ENCODE data around the gene PLD4. TPM values are rescaled to one million over a fixed set of nuclear protein-coding genes. Genes with fewer than 3 reads are reported as not detected.
A peak's percentile ranks its signal among the peaks of the same experiment; 100 is the strongest.

The PLD4 gene
- total and polyA plus RNA-seq, 2 of the 8 experiments (the other 6 are each of a cell fraction or from before 2014, with no cell fraction given) = 0.05 TPM; not detected in 1

- H3K4me1 ChIP-seq (replicated peaks in 1 of 4; ENCODE audit: control insufficient read depth in 3 of 4, insufficient read depth in 4 of 4, low read length in 3 of 4) = peaks cover 0 to 6% (median 0%) of the 10 kb centered on the region in 4 experiments; a peak in 5 of 7 replicates
- H2BK20ac ChIP-seq (ENCODE audit: low read length) = no peak overlapping the region
- no peak overlapping the region for H3K14ac ChIP-seq (ENCODE audit: insufficient read length)
- H4K20me1 ChIP-seq (replicated peaks in 1 of 2; ENCODE audit: control insufficient read depth in 1 of 2, insufficient read depth in 2 of 2, low read length in 2 of 2) = peaks cover 0 to 2% of the 10 kb centered on the region in 2 experiments
- DNase-seq (ENCODE audit: low read depth in 1 of 2, low spot score in 2 of 2) (no peak), FAIRE-seq (no peak)
- H2AFZ ChIP-seq (ENCODE audit: low read length) = no peak overlapping the region
- no peak overlapping the region for H3K4me2 ChIP-seq (ENCODE audit: insufficient read depth in 1 of 2, low read depth in 2 of 2, low read length in 2 of 2)
- no peak overlapping the region for H3K23ac ChIP-seq (ENCODE audit: insufficient read length)
- H3K23me2 ChIP-seq (ENCODE audit: low read depth, low read length) = no peaks in the 10 kb centered on the region; the same call in 1 of the 2 replicates
- 92% methylated on average over 21 of the region's 21 CpGs; no CpG with 5 or more reads in 1 of the 2 experiments for WGBS, 2 experiments (ENCODE audit: extremely low coverage in 1 of 2, insufficient coverage in 1 of 2, insufficient read length in 1 of 2, insufficient replicate concordance in 2 of 2, low coverage in 1 of 2, low lambda C conversion rate in 2 of 2, missing lambda C conversion rate in 1 of 2)
- H3K9me3 ChIP-seq (ENCODE audit: insufficient read depth in 2 of 2, low read depth in 1 of 2, low read length in 1 of 2) = no peaks in the 10 kb centered on the region; a peak in 1 of 4 replicates
- no peak overlapping the region for H2BK15ac ChIP-seq (ENCODE audit: low read length)
- ChIA-PET POLR2A (ENCODE audit: partially characterized antibody) (interaction anchor here (0.6 to 0.8 kb wide), 2 partner anchors 10 to 471 kb away, joined by 3 read pairs; no protein-coding TSS in a partner anchor), CTCF (ENCODE audit: partially characterized antibody) (interaction anchor here (1.0 to 2.2 kb wide), 7 partner anchors 10 to 139 kb away, joined by 3 to 8 read pairs (median 3); partner anchors contain the start of gene GPR132)
- peaks cover 8 to 24% (median 18%) of the 10 kb centered on the region in 4 experiments for H3K27me3 ChIP-seq (replicated peaks in 1 of 4; ENCODE audit: control insufficient read depth in 3 of 4, extremely low read depth in 1 of 4, insufficient read depth in 3 of 4, low read length in 3 of 4)
- H3K79me1 ChIP-seq (ENCODE audit: low read depth, low read length) = no peaks in the 10 kb centered on the region
- no peak overlapping the region for H3K56ac ChIP-seq (replicated peaks; ENCODE audit: insufficient read length, low read depth, low read length)
- no peak overlapping the region for H2BK120ac ChIP-seq (replicated peaks; ENCODE audit: low read depth, low read length)
- no peak overlapping the region for H2BK12ac ChIP-seq (ENCODE audit: low read depth, low read length)
- H3K4ac ChIP-seq (replicated peaks; ENCODE audit: insufficient read length, low read depth, low read length) = no peak overlapping the region
- no peak overlapping the region for H3K4me3 ChIP-seq (ENCODE audit: extremely low read depth in 1 of 4, insufficient read depth in 2 of 4, low read depth in 3 of 4, low read length in 4 of 4)
- no peak overlapping the region for H4K5ac ChIP-seq (ENCODE audit: insufficient read length, low read depth, low read length)
- no peak overlapping the region for H2BK5ac ChIP-seq (ENCODE audit: low read depth, low read length)
- H3K27ac ChIP-seq (ENCODE audit: low read depth, low read length) = no peak overlapping the region
- TF ChIP-seq GTF2F1 (IDR thresholded peaks at IDR 0.05; ENCODE audit: borderline replicate concordance, low read depth, low read length) = no peak
- TF ChIP-seq, protein P1, sequence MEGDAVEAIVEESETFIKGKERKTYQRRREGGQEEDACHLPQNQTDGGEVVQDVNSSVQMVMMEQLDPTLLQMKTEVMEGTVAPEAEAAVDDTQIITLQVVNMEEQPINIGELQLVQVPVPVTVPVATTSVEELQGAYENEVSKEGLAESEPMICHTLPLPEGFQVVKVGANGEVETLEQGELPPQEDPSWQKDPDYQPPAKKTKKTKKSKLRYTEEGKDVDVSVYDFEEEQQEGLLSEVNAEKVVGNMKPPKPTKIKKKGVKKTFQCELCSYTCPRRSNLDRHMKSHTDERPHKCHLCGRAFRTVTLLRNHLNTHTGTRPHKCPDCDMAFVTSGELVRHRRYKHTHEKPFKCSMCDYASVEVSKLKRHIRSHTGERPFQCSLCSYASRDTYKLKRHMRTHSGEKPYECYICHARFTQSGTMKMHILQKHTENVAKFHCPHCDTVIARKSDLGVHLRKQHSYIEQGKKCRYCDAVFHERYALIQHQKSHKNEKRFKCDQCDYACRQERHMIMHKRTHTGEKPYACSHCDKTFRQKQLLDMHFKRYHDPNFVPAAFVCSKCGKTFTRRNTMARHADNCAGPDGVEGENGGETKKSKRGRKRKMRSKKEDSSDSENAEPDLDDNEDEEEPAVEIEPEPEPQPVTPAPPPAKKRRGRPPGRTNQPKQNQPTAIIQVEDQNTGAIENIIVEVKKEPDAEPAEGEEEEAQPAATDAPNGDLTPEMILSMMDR (IDR thresholded peaks at IDR 0.05; ENCODE audit: control extremely low read depth in 1 of 3, insufficient read depth in 1 of 3, low read depth in 1 of 3, low read length in 3 of 3) = peak in 1 of 3 experiments; percentile 16; a peak in 2 of 4 replicates
- TF ChIP-seq EGR1 (IDR thresholded peaks at IDR 0.05; ENCODE audit: borderline replicate concordance, low read depth, low read length) = no peak
- H3K9ac ChIP-seq (replicated peaks in 1 of 4; ENCODE audit: extremely low read depth in 1 of 4, low read depth in 3 of 4, low read length in 3 of 4) = no peak overlapping the region
- H2AK5ac ChIP-seq (ENCODE audit: low read depth, low read length) = no peak overlapping the region
- no peaks in the 10 kb centered on the region for H3K36me3 ChIP-seq (ENCODE audit: control insufficient read depth in 2 of 4, insufficient read depth in 4 of 4, low read length in 3 of 4)
- no peak overlapping the region for H3K18ac ChIP-seq (ENCODE audit: extremely low read depth, low read length)
- no peaks in the 10 kb centered on the region for H3K79me2 ChIP-seq (ENCODE audit: control insufficient read depth in 1 of 2, insufficient read depth in 2 of 2, low read length in 2 of 2)
- no peak overlapping the region for H4K91ac ChIP-seq (replicated peaks; ENCODE audit: insufficient read length, low read length)
- H4K8ac ChIP-seq (ENCODE audit: extremely low read depth, insufficient read depth, low read length) = peak overlapping the region; percentile 43
Observed at GRCh38 chr14:104926619-104927431, 2.1 kb downstream of the PLD4 start.

All from H1 (cell line).